ENCODE data around the gene FOXO3. TPM values are rescaled to one million over a fixed set of nuclear protein-coding genes. Genes with fewer than 3 reads are reported as not detected.

The FOXO3 gene
- total and polyA plus RNA-seq, 2 donors (not counting 1 experiment from before 2014, with no cell fraction given), result 49.5 to 63.9 TPM

DNA sequence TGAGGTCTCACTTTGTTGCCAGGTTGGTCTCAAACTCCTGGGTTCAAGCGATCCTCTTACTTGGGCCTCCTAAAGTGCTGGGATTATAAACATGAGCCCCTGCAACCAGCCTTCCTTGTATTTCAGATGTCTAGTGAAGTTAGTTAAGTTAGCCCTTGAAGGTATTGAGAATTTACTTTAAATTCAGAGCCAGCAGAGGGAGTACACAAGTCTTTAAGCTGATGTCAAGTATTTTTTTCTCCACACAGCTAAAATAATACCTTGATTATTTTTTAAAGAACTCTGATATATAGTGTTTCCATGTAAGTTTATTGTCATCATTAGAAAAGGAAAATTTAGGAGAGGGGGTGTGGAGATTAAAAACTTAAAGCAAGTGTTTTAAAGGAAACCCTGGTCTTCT, 9.8 kb downstream of the FOXO3 start:
- no peak overlapping the region for H3K4me2 ChIP-seq (ENCODE audit: extremely low read depth, insufficient read depth, low read length)

DNA sequence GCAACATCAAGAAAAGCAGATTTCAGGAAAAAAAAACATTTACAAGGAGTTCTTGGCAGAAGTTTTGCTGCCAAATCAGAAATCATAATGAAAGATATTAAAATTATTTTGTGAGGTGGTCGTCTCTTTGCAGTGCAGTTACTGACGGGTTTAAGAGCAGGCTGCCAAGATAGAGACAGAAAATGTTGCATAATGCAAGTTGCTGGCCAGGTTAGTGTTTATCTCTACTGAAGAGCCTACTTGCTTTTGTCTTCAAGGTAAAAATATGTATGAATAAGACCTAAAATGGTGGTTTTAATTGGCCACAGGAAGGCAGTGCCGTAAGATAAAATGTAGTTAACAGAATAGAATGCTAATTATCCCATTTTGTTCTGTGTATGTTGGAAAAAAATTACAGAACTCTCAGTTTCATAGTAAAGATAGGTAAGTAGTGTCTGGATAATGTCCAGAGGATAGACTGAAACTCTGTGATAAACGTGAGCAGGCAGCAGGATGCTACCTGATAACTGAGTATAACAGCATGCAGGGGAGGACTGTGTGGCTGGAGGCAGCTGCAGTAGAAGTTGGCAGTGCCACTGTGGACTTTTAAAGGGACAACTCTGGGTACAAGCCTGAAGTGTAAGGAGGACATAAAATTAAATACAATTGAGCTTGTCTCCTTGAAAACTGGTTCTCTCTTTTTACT, 13.9 kb downstream of the FOXO3 start:
- no peak overlapping the region for H3K4me3 ChIP-seq (replicated peaks in 1 of 4; ENCODE audit: control extremely low read depth in 1 of 4, insufficient read depth in 1 of 4, low read depth in 3 of 4, low read length in 4 of 4)
- H4K20me1 ChIP-seq (ENCODE audit: control insufficient read depth, extremely low read depth, insufficient read depth, low read length), result peaks cover 2% of the 10 kb centered on the region

More for the DNA sequence above, 9.8 kb downstream of the FOXO3 start:
- Histone ChIP-seq H3K27me3 (ENCODE audit: control insufficient read depth, insufficient read depth, low read length) (no peaks in the 10 kb centered on the region), H3K9ac (ENCODE audit: insufficient read depth, low read length) (no peak overlapping the region), H2AFZ (ENCODE audit: low read length) (no peak overlapping the region), H3K36me3 (ENCODE audit: control insufficient read depth, insufficient read depth, low read length) (peaks cover 9% of the 10 kb centered on the region), H3K9me3 (ENCODE audit: control insufficient read depth, insufficient read depth, low read depth, low read length) (no peaks in the 10 kb centered on the region), H3K27ac (ENCODE audit: insufficient read depth, low read length) (no peak overlapping the region), H4K20me1 (ENCODE audit: control insufficient read depth, extremely low read depth, insufficient read depth, low read length) (peaks cover 7% of the 10 kb centered on the region), H3K79me2 (ENCODE audit: control insufficient read depth, insufficient read depth, low read length) (peaks cover 87% of the 10 kb centered on the region), H3K4me3 (replicated peaks in 1 of 4; ENCODE audit: control extremely low read depth in 1 of 4, insufficient read depth in 1 of 4, low read depth in 3 of 4, low read length in 4 of 4) (no peak overlapping the region), H3K4me1 (ENCODE audit: control insufficient read depth, extremely low read depth, insufficient read depth, low read length) (peaks cover 14% of the 10 kb centered on the region)
- TF ChIP-seq, protein P1, sequence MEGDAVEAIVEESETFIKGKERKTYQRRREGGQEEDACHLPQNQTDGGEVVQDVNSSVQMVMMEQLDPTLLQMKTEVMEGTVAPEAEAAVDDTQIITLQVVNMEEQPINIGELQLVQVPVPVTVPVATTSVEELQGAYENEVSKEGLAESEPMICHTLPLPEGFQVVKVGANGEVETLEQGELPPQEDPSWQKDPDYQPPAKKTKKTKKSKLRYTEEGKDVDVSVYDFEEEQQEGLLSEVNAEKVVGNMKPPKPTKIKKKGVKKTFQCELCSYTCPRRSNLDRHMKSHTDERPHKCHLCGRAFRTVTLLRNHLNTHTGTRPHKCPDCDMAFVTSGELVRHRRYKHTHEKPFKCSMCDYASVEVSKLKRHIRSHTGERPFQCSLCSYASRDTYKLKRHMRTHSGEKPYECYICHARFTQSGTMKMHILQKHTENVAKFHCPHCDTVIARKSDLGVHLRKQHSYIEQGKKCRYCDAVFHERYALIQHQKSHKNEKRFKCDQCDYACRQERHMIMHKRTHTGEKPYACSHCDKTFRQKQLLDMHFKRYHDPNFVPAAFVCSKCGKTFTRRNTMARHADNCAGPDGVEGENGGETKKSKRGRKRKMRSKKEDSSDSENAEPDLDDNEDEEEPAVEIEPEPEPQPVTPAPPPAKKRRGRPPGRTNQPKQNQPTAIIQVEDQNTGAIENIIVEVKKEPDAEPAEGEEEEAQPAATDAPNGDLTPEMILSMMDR (conservative IDR thresholded peaks at IDR 0.05 in 1 of 2, IDR thresholded peaks at IDR 0.05 in 1 of 2; ENCODE audit: low read depth in 1 of 2, low read length in 2 of 2), result no peak
- no peak for TF ChIP-seq EZH2 (IDR thresholded peaks at IDR 0.05; ENCODE audit: low read length, missing control alignments)
- peak in 1 of 2 donors; percentile 44 for DNase-seq (ENCODE audit: low read depth in 2 of 2)

DNA sequence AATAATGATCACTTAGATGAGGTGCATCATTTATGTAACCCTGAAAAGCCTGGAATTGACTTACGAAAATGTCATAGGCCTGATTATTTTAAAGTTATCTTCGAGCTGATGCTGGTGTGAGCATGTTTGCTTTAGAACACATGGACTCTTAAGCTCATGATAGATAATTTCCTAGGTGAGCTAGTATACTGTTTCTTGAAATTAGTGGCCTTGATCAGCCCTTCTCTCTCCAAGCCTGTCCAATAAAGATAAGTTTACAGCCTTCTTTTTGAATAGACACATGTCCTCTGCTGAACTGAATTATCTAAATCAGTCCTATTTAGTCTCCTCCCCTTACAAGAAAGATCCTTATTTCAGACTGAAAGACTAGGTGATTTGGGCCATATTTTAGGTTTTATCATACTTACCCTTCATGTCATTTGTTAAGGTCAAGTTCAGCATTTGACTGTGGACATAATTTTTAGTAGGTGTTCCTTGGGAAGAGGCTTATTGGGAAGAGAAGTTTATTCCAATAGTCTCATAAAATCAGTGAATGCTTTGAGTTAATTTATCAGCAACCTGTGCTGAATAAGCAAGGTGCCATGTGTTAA, 15.3 kb downstream of the FOXO3 start:
- no peak for TF ChIP-seq EZH2 (IDR thresholded peaks at IDR 0.05; ENCODE audit: low read length, missing control alignments)
- TF ChIP-seq, protein P1 (conservative IDR thresholded peaks at IDR 0.05 in 1 of 2, IDR thresholded peaks at IDR 0.05 in 1 of 2; ENCODE audit: low read depth in 1 of 2, low read length in 2 of 2), result no peak
- peaks cover 2% of the 10 kb centered on the region for H4K20me1 ChIP-seq (ENCODE audit: control insufficient read depth, extremely low read depth, insufficient read depth, low read length)
- H3K36me3 ChIP-seq (ENCODE audit: control insufficient read depth, insufficient read depth, low read length), result no peaks in the 10 kb centered on the region
- no peak overlapping the region for H3K4me2 ChIP-seq (ENCODE audit: extremely low read depth, insufficient read depth, low read length)
- H3K27me3 ChIP-seq (ENCODE audit: control insufficient read depth, insufficient read depth, low read length), result no peaks in the 10 kb centered on the region
- no peak overlapping the region for H3K9ac ChIP-seq (ENCODE audit: insufficient read depth, low read length)
- DNase-seq (ENCODE audit: low read depth in 2 of 2), result no peak
- no peaks in the 10 kb centered on the region for H3K9me3 ChIP-seq (ENCODE audit: control insufficient read depth, insufficient read depth, low read depth, low read length)
- no peak overlapping the region for H3K27ac ChIP-seq (ENCODE audit: insufficient read depth, low read length)
- no peak overlapping the region for H2AFZ ChIP-seq (ENCODE audit: low read length)
- peaks cover 87% of the 10 kb centered on the region for H3K79me2 ChIP-seq (ENCODE audit: control insufficient read depth, insufficient read depth, low read length)
- H3K4me3 ChIP-seq (replicated peaks in 1 of 4; ENCODE audit: control extremely low read depth in 1 of 4, insufficient read depth in 1 of 4, low read depth in 3 of 4, low read length in 4 of 4), result no peak overlapping the region
- H3K4me1 ChIP-seq (ENCODE audit: control insufficient read depth, extremely low read depth, insufficient read depth, low read length), result peaks cover 15% of the 10 kb centered on the region

More for the DNA sequence above, 13.9 kb downstream of the FOXO3 start:
- Histone ChIP-seq H3K4me2 (ENCODE audit: extremely low read depth, insufficient read depth, low read length) (no peak overlapping the region), H3K36me3 (ENCODE audit: control insufficient read depth, insufficient read depth, low read length) (peaks cover 1% of the 10 kb centered on the region), H2AFZ (ENCODE audit: low read length) (no peak overlapping the region), H3K79me2 (ENCODE audit: control insufficient read depth, insufficient read depth, low read length) (peaks cover 88% of the 10 kb centered on the region), H3K27me3 (ENCODE audit: control insufficient read depth, insufficient read depth, low read length) (no peaks in the 10 kb centered on the region), H3K9me3 (ENCODE audit: control insufficient read depth, insufficient read depth, low read depth, low read length) (no peaks in the 10 kb centered on the region), H3K9ac (ENCODE audit: insufficient read depth, low read length) (no peak overlapping the region), H3K4me1 (ENCODE audit: control insufficient read depth, extremely low read depth, insufficient read depth, low read length) (peaks cover 12% of the 10 kb centered on the region), H3K27ac (ENCODE audit: insufficient read depth, low read length) (no peak overlapping the region)
- DNase-seq (ENCODE audit: low read depth in 2 of 2), result no peak
- TF ChIP-seq, protein P1 (conservative IDR thresholded peaks at IDR 0.05 in 1 of 2, IDR thresholded peaks at IDR 0.05 in 1 of 2; ENCODE audit: low read depth in 1 of 2, low read length in 2 of 2), result no peak
- no peak for TF ChIP-seq EZH2 (IDR thresholded peaks at IDR 0.05; ENCODE audit: low read length, missing control alignments)
